ENCODE results near the gene CTSO.

CTSO gene

DNA sequence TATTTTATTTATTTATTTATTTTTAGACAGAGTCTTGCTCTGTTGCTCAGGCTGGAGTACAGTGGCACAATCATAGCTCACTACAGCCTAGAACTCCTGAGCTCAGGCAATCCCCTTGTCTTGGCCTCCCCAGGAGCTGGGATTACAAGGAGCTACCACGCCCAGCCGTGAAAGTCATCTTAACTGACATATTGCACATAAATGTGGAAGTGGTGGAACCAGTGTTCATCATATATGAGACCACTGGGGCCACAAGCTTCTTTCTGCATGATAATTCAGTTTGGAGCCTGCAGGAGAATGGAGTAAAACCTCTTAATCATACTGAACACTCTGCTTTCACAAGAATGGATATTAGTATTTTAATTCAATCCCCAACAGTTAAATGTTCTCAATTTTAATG, 12.5 kb upstream of the CTSO start:
- H3K36me3 Mint-ChIP-seq (ENCODE audit: low read depth), result no peaks in the 10 kb centered on the region
- no peak for ATAC-seq
- H3K27ac Mint-ChIP-seq, result no peak overlapping the region
- peaks cover 5% of the 10 kb centered on the region for H3K27me3 Mint-ChIP-seq
- H3K4me3 Mint-ChIP-seq, result no peak overlapping the region
- no peak for DNase-seq
- no peaks in the 10 kb centered on the region for H3K9me3 Mint-ChIP-seq
- no peaks in the 10 kb centered on the region for H3K4me1 Mint-ChIP-seq

DNA sequence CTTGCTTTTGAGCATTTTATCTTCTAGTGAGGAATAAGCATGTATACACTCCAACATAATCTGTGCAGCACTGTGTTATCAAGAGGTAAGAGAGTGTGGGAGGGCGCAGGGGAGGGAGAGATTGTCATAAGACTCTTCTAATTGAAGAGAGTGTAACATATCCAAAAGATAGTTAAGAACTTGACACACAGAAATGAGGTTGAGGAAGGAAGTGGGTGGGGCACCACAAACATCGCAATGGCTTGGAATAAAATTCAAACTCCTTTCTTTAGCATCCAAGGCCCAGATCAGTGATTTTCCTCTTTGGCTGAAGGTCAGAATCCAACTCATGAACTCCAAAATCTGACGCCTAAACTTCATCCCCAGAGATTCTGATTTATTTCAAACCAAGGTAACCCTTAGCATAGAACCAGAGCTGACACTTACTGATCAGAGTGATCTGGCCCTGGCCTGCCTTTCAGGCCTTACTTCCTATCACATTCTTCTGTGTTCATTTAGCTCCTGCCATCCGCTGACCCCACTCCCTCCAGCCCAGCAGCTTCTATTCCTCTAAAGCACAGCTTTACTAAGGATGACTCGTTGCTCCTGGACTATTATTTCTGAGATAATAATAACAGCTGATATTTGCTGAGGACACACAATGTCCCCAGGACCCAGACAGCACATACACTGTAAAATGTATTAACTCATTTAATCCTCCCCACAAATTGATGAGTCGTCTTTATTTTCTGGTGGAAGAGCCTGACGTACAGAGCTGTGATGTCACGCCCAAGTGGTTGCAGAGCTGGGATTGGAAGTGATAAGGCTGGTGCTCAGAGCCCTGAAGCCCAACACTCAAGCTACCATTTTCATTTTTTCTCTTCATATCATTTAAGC, 10.6 kb upstream of the CTSO start:
- Mint-ChIP-seq H3K9me3 (no peaks in the 10 kb centered on the region), H3K27me3 (peaks cover 5% of the 10 kb centered on the region), H3K27ac (no peak overlapping the region), H3K4me3 (no peak overlapping the region), H3K36me3 (ENCODE audit: low read depth) (no peaks in the 10 kb centered on the region), H3K4me1 (no peaks in the 10 kb centered on the region)
- DNase-seq, result no peak
- ATAC-seq, result no peak

DNA sequence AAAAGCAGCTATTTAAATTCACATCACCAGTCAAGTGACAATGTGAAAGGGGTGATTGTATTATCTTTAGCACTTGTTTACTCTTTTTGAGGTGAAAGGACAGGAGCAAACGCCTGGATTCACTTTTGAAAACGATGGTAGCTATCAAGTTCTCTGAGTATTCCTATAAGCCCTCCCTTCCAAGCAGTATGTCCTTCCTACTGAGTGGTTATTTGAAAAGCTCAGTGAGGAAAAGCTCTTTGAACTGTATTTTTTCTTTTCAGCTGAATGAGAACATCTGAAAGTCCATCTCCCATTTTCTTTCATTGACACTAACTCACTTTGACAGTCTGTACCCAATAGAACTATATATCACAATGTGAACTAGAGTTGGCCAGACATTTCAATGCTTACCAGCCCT, 9.1 kb upstream of the CTSO start:
- Mint-ChIP-seq H3K4me1 (no peaks in the 10 kb centered on the region), H3K27me3 (peaks cover 13% of the 10 kb centered on the region), H3K9me3 (no peaks in the 10 kb centered on the region), H3K4me3 (no peak overlapping the region), H3K36me3 (ENCODE audit: low read depth) (no peaks in the 10 kb centered on the region), H3K27ac (no peak overlapping the region)
- DNase-seq (no peak), ATAC-seq (no peak)

DNA sequence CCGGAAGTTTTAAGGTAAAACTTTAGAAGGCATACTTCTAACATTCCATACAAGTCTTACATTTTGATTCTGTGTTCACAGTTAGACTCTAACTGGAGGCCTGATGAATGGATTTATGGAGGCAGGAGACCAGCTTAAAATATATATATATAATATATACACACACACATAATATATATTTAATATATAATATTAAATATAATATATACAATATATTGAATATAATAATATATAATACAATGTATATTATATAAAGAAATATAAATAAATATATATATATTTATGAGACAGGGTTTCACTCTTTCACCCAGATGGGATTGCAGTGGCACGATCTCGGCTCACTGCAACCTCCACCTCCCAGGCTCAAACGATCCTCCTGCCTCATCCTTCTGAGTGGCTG, 7.9 kb upstream of the CTSO start:
- DNase-seq, result no peak

DNA sequence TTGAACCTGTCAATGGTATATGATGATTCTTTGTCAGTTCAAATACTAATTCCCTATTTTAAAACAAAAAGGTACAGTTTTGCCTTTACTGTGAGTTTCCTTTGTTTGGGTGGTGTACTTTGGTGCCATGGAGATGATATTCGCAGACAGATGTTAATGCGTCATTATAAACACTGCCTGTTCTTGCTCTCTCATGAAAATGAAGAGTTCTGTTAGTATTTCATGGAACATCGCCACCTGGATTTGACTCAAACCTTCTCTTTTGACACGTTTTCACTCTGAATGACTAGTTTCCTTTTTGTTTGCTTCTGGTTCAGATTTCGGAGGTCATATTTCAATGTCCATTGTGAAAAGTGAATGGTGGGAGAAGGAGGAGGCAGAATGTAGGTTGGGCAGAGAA, 6.9 kb upstream of the CTSO start:
- Mint-ChIP-seq H3K36me3 (ENCODE audit: low read depth) (no peaks in the 10 kb centered on the region), H3K4me3 (no peak overlapping the region), H3K9me3 (no peaks in the 10 kb centered on the region), H3K27ac (no peak overlapping the region), H3K4me1 (no peaks in the 10 kb centered on the region), H3K27me3 (peaks cover 16% of the 10 kb centered on the region)
- no peak for DNase-seq
- ATAC-seq, result no peak

More for the DNA sequence above, 7.9 kb upstream of the CTSO start:
- no peaks in the 10 kb centered on the region for H3K36me3 Mint-ChIP-seq (ENCODE audit: low read depth)
- peaks cover 16% of the 10 kb centered on the region for H3K27me3 Mint-ChIP-seq
- no peak for ATAC-seq
- H3K27ac Mint-ChIP-seq, result no peak overlapping the region
- no peaks in the 10 kb centered on the region for H3K4me1 Mint-ChIP-seq
- no peak overlapping the region for H3K4me3 Mint-ChIP-seq
- no peaks in the 10 kb centered on the region for H3K9me3 Mint-ChIP-seq

DNA sequence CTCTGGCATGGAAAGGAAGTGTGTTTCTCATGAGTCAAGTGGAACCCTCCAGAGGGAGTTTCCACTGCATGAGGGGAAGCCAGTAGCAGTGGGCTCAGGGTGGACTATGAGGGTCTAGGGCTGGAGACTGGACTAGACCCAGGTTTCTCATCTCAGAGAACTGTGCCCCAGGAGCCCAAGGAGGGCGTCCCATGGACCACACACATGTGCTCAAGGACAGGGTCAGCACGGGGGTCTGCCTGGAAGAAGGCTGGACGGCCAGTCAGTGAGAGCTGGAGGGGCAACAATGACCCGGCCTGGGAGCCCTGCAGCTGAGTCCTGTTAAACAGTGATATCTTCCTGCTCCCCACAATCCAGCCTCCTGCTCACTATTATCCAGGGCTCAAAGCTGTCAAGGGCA, 5.8 kb upstream of the CTSO start:
- H3K4me1 Mint-ChIP-seq, result peaks cover under 1% of the 10 kb centered on the region
- H3K9me3 Mint-ChIP-seq, result no peaks in the 10 kb centered on the region
- no peak overlapping the region for H3K4me3 Mint-ChIP-seq
- no peaks in the 10 kb centered on the region for H3K36me3 Mint-ChIP-seq (ENCODE audit: low read depth)
- ATAC-seq, result no peak
- peaks cover 16% of the 10 kb centered on the region for H3K27me3 Mint-ChIP-seq
- no peak for DNase-seq
- no peak overlapping the region for H3K27ac Mint-ChIP-seq

DNA sequence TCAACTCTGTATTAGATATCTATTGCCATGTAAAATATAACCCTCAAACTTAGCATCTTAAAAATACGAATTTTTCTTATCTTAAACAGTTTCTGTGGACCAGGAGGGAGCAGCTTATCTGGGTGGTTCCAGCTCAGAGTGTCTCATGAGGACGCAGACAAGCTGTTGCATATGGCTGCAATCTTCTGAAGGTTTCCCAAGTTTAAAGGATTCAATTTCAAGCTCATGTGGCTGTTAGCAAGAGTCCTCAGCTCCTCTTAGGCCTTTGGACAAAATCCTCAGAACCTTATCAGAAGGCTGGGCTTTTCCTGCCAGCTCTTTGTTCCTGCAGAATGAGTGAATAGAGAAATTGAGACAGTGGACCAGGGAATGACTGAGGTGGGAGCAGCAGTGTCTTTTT, 2.8 kb upstream of the CTSO start:
- H3K9me3 Mint-ChIP-seq, result no peaks in the 10 kb centered on the region
- no peak overlapping the region for H3K27ac Mint-ChIP-seq
- H3K36me3 Mint-ChIP-seq (ENCODE audit: low read depth), result no peaks in the 10 kb centered on the region
- no peak overlapping the region for H3K4me3 Mint-ChIP-seq
- peaks cover 16% of the 10 kb centered on the region for H3K27me3 Mint-ChIP-seq
- ATAC-seq (no peak), DNase-seq (no peak)
- H3K4me1 Mint-ChIP-seq, result peaks cover 19% of the 10 kb centered on the region

DNA sequence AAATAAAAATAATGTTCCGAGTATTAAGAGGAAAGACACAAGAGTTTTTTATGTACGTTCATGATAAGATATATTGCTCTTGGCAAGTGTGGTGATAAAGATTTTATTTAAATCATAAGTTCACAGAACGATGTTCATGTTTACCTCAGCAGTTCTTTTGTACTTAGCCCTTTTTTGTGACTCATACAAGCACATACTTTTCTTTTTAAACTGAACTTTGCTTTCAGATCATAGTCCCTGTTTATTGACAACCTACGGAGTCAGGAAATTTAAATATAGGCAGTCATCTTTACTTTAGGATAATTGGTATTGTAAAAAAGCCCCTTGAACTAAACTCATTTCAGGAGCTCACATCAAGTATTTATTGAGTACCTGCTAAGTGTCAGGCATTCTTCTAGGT, 1.3 kb upstream of the CTSO start:
- no peak for ATAC-seq
- DNase-seq, result no peak
- no peaks in the 10 kb centered on the region for H3K36me3 Mint-ChIP-seq (ENCODE audit: low read depth)
- no peak overlapping the region for H3K27ac Mint-ChIP-seq
- peaks cover 19% of the 10 kb centered on the region for H3K4me1 Mint-ChIP-seq
- H3K4me3 Mint-ChIP-seq, result no peak overlapping the region
- peaks cover 12% of the 10 kb centered on the region for H3K27me3 Mint-ChIP-seq
- H3K9me3 Mint-ChIP-seq, result no peaks in the 10 kb centered on the region

DNA sequence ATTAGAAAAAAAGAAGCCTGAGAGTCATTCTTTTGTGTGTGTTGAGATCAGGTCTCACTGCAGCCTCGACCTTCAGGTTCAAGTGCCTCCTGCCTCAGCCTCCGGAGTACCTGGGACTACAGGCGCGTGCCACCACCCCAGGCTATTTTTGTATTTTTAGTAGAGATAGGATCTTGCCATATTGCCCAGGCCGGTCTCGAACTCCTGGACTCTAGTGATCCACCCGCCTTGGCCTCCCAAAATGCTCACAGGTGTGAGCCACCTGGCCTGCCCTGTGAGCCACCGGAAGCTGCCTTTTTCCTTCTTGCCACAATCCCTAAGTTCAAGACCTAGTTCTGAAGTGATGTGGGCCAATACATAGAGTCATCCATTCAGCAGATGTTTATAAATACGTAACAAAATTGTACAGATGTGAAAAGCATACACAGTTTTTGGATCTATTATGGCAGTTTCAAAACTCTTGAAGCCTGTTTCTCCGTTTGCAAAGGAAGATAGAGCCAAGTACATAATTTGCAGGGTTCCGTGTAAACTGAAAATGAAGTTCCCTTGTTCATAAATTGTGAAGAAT, 536 bp upstream of the CTSO start:
- no peak for ATAC-seq
- Mint-ChIP-seq H3K9me3 (no peaks in the 10 kb centered on the region), H3K36me3 (ENCODE audit: low read depth) (no peaks in the 10 kb centered on the region), H3K27me3 (peaks cover 12% of the 10 kb centered on the region), H3K27ac (peak overlapping the region; percentile 99), H3K4me1 (peaks cover 19% of the 10 kb centered on the region), H3K4me3 (peak overlapping the region; percentile 97)
- peak; percentile 6 for DNase-seq

DNA sequence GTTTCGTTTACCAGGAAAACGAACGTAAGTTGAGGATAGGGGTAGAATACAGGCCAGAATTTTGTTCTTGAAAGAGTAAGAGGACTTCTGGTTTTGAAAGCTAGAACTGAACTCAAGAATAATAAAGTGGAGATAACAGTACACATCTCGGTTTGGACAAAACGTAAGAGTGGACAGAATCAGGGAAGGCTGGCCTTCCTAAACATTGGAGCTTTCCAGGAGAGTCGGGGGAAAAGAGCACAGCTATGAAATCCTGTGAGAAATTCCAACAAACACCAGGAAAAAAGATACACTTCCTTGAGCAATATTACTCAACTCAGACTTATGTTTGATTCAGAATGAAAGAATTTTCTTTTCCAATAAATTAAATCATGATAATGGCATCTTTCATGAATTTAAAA, 1.2 kb downstream of the CTSO start:
- Mint-ChIP-seq H3K27me3 (peaks cover 2% of the 10 kb centered on the region), H3K9me3 (no peaks in the 10 kb centered on the region), H3K36me3 (ENCODE audit: low read depth) (no peaks in the 10 kb centered on the region), H3K4me1 (peaks cover 19% of the 10 kb centered on the region), H3K4me3 (peak overlapping the region; percentile 31), H3K27ac (peak overlapping the region; percentile 19)
- ATAC-seq (no peak), DNase-seq (no peak)

DNA sequence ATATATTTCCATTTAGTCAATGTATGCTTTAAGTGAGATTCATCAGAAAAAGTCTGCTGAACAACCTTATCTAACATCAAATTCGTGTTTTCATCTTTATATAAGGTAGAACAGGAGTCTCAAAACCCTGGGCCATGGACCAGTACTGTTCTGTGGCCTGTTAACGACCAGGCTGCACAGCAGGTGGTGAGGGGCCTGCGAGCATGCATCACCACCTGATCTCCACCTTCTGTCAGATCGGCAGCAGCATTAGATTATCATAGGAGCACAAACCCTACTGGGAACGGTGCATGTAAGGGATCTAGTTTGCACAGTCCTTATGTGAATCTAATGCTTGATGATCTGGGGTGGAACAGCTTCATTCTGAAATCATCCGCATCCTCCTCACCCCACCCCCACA, 3.2 kb downstream of the CTSO start:
- no peaks in the 10 kb centered on the region for H3K9me3 Mint-ChIP-seq
- no peaks in the 10 kb centered on the region for H3K36me3 Mint-ChIP-seq (ENCODE audit: low read depth)

DNA sequence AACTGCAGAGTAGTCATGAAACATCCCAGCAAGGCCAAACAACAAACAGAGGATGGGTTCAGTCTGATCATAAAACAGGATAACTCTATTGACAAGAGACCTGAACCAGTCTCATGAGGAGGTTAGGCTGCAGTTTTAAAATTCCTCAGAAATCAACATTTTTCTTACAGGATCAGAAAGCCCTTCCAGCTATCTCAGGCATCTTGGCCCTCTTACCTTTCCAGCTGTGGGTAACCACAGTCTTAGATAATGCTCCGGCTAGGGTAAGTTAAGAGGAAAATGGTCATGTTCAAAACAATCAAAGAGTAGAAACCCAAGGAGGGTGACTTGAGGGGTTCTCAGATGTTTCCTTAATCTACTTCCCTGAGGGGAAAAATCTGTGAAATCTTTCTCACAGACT, 5.1 kb downstream of the CTSO start:
- no peak for DNase-seq
- Mint-ChIP-seq H3K27me3 (no peaks in the 10 kb centered on the region), H3K9me3 (no peaks in the 10 kb centered on the region), H3K27ac (no peak overlapping the region), H3K4me1 (peaks cover 11% of the 10 kb centered on the region), H3K4me3 (no peak overlapping the region), H3K36me3 (ENCODE audit: low read depth) (no peaks in the 10 kb centered on the region)
- no peak for ATAC-seq

More for the DNA sequence above, 3.2 kb downstream of the CTSO start:
- Mint-ChIP-seq H3K4me1 (peaks cover 19% of the 10 kb centered on the region), H3K4me3 (no peak overlapping the region), H3K27me3 (no peaks in the 10 kb centered on the region), H3K27ac (no peak overlapping the region)
- ATAC-seq (no peak), DNase-seq (no peak)

DNA sequence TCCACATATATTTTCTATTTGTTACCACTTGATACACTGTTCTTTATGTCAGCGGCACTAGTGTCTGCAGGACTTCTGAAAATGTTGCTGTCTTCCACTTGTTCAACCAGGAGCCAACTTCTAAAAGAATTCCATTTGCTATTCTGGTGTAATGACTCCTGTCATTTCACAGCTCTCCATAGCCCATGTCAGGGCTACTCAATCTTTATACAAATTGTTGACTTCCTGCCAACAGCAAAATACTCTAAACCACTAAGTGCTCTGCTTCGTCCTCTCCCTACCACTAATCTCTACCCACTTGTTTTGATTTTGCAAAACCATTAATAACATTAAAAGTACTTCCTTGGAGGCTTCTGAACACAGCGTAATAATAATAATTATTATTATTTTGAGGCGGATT, 7.2 kb downstream of the CTSO start:
- DNase-seq (no peak), ATAC-seq (no peak)
- Mint-ChIP-seq H3K27ac (no peak overlapping the region), H3K9me3 (no peaks in the 10 kb centered on the region), H3K27me3 (no peaks in the 10 kb centered on the region), H3K4me3 (no peak overlapping the region), H3K4me1 (no peaks in the 10 kb centered on the region), H3K36me3 (ENCODE audit: low read depth) (peaks cover 1% of the 10 kb centered on the region)

DNA sequence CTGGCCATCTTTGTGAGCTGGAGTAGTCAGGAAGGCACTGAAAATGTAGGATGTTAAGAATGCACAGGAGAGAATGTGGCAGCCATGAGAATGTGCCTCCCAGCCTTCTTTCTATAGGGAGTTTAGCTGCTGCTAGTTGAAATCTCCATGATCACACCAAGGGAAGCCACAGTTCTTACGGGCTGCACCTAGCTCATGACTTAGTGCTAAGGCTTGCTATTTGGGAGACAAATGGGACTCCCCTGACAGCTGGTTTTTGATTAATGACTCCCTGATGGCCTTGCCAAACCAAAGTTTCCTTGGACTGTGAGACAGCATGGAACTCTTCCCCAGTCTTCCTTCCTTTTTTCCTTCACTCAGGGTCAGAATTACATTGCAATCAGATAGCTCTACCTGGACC, 9.2 kb downstream of the CTSO start:
- Mint-ChIP-seq H3K27me3 (no peaks in the 10 kb centered on the region), H3K9me3 (no peaks in the 10 kb centered on the region), H3K36me3 (ENCODE audit: low read depth) (peaks cover 5% of the 10 kb centered on the region), H3K4me1 (no peaks in the 10 kb centered on the region), H3K27ac (no peak overlapping the region), H3K4me3 (no peak overlapping the region)
- DNase-seq (no peak), ATAC-seq (no peak)

DNA sequence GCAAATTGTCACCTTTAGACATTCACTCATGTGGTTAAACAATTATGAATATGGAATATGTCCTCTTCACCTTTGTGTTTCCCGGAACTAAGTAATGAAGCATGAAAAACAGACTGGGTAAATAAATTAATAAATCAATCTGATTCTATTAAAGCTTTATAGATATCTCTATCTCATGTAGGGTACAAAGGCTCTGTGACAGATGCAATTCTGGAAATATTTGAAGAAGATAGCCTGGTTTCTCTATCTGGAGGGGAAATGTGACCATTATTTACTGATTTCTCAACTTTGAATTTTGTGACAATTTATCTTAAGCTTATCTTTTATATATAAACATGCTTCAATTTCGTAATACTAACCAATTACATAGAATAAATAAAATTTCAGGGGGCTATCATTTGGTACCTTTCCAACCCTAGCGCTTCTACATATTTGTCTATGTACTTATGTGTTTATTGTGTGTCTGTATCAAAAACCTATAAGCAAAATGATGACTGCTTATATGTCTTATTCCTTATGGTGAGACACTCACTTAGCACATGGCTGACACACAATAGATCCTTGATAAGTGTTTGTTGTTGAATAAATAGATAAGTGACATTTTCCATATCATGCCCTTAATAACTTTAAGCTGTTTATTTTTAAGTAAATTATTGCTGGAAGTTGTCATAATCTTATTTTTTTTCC, 9.9 kb downstream of the CTSO start:
- H3K4me1 Mint-ChIP-seq, result no peaks in the 10 kb centered on the region
- H3K36me3 Mint-ChIP-seq (ENCODE audit: low read depth), result peaks cover 5% of the 10 kb centered on the region
- DNase-seq, result no peak
- no peak overlapping the region for H3K4me3 Mint-ChIP-seq
- no peak for ATAC-seq
- no peaks in the 10 kb centered on the region for H3K27me3 Mint-ChIP-seq
- H3K9me3 Mint-ChIP-seq, result no peaks in the 10 kb centered on the region
- no peak overlapping the region for H3K27ac Mint-ChIP-seq
